ENCODE measurements around the gene EXOSC5. TPM values are rescaled to one million over a fixed set of nuclear protein-coding genes. Genes with fewer than 3 reads are reported as not detected.
A peak's percentile ranks its signal among the peaks of the same experiment; 100 is the strongest.

EXOSC5 gene
- total and polyA plus RNA-seq, 2 of the 13 experiments (the other 11 are each of a cell fraction or from before 2014, with no cell fraction given): 24.1 to 26.5 TPM

GRCh38 chr19:41377977-41378709 is 19.0 kb downstream of the EXOSC5 start (continued):
- TF ChIP-seq FOXP4 (CRISPR knock-in tag; IDR thresholded peaks at IDR 0.05) (no peak), MYC (CRISPR knock-in tag; IDR thresholded peaks at IDR 0.05; ENCODE audit: borderline replicate concordance) (no peak), CSRNP1 (CRISPR knock-in tag; IDR thresholded peaks at IDR 0.05) (no peak), ZNF33B (CRISPR knock-in tag; IDR thresholded peaks at IDR 0.05) (no peak), DNMT1 (CRISPR knock-in tag; IDR thresholded peaks at IDR 0.05) (no peak), ZNF407 (CRISPR knock-in tag; IDR thresholded peaks at IDR 0.05; ENCODE audit: not compliant biosample characterization) (no peak), BRF2 (CRISPR knock-in tag; IDR thresholded peaks at IDR 0.05) (no peak), SALL1 (CRISPR knock-in tag; IDR thresholded peaks at IDR 0.05) (no peak; the same call in 1 of the 2 replicates), ASH2L (IDR thresholded peaks at IDR 0.05; ENCODE audit: insufficient read length, low read depth, low read length) (no peak), MXD1 (CRISPR knock-in tag; IDR thresholded peaks at IDR 0.05) (no peak), KLF13 (CRISPR knock-in tag; IDR thresholded peaks at IDR 0.05) (no peak), SMAD1 (CRISPR knock-in tag; IDR thresholded peaks at IDR 0.05; ENCODE audit: borderline replicate concordance, low read depth) (no peak), RXRA (CRISPR knock-in tag; IDR thresholded peaks at IDR 0.05) (0 out of 2 replicates have a peak, but pooled peaks have one; percentile 23), FOXP1 (IDR thresholded peaks at IDR 0.05) (no peak), FOXP1 (CRISPR knock-in tag; IDR thresholded peaks at IDR 0.05) (no peak), PRPF4 (IDR thresholded peaks at IDR 0.05; ENCODE audit: low read depth, low read length, poor library complexity, severe bottlenecking) (no peak)
